ENCODE data around the gene FRS2. TPM values are rescaled to one million over a fixed set of nuclear protein-coding genes. Genes with fewer than 3 reads are reported as not detected.

Gene FRS2
- total and polyA plus RNA-seq, 2 of the 4 experiments (the other 2 are of a cell fraction), result 12.4 to 58.3 TPM

- no peaks in the 10 kb centered on the region for H3K4me1 ChIP-seq (ENCODE audit: control insufficient read depth, insufficient read depth, low read length)
- no peak overlapping the region for H3K4me2 ChIP-seq (ENCODE audit: low read depth, low read length)
- H2AK5ac ChIP-seq (ENCODE audit: low read depth, low read length), result no peak overlapping the region
- no peak overlapping the region for H2BK20ac ChIP-seq (ENCODE audit: low read depth, low read length)
- H3K56ac ChIP-seq (ENCODE audit: extremely low read depth, insufficient read depth, low read length), result no peak overlapping the region
- H3K23ac ChIP-seq (ENCODE audit: low read depth, low read length), result no peak overlapping the region
- no peak overlapping the region for H3K14ac ChIP-seq (replicated peaks; ENCODE audit: low read depth, low read length)
- no peak overlapping the region for H4K5ac ChIP-seq (ENCODE audit: low read depth, low read length)
- intact Hi-C loops (cut with micrococcal nuclease), result no loop called here
- H3K4ac ChIP-seq (ENCODE audit: low read depth, low read length), result no peak overlapping the region
- H3K9ac ChIP-seq (ENCODE audit: low read depth, low read length), result no peak overlapping the region
- no peak overlapping the region for H2AK9ac ChIP-seq (replicated peaks; ENCODE audit: low read depth, low read length, poor library complexity)
- no TSS peak for BruUV-seq (replicated peaks)
- no peaks in the 10 kb centered on the region for H4K20me1 ChIP-seq (ENCODE audit: insufficient read depth, low read length)
- no peak for DNase-seq
- 100% methylated on average over 1 of the region's 3 CpGs; no CpG with 5 or more reads in 1 of the 2 experiments for WGBS, 2 experiments (ENCODE audit: extremely low coverage in 2 of 2, insufficient read length in 1 of 2)
- no peak overlapping the region for H2AFZ ChIP-seq (replicated peaks; ENCODE audit: low read length, poor library complexity)
- ATAC-seq (ENCODE audit: low read depth), result no peak
- H2BK5ac ChIP-seq (ENCODE audit: low read depth, low read length, poor library complexity, severe bottlenecking), result no peak overlapping the region
- H3K9me1 ChIP-seq (ENCODE audit: insufficient read depth, low read length), result no peaks in the 10 kb centered on the region
- H3K18ac ChIP-seq (ENCODE audit: low read depth, low read length), result no peak overlapping the region
- TF ChIP-seq SMC3 (IDR thresholded peaks at IDR 0.05; ENCODE audit: low read depth, low read length) (no peak), POLR2A (IDR thresholded peaks at IDR 0.05; ENCODE audit: low read depth, low read length) (no peak), RAD21 (IDR thresholded peaks at IDR 0.05; ENCODE audit: low read length) (no peak), ELK1 (IDR thresholded peaks at IDR 0.05; ENCODE audit: borderline replicate concordance, low read depth, low read length) (no peak), USF2 (IDR thresholded peaks at IDR 0.05; ENCODE audit: low read depth, low read length) (no peak)
- ChIA-PET CTCF (no interaction called here), POLR2A (ENCODE audit: unreplicated experiment) (no interaction called here)
- H3K27me3 ChIP-seq (ENCODE audit: control insufficient read depth, insufficient read depth, low read length), result no peaks in the 10 kb centered on the region
- H3K4me3 ChIP-seq (ENCODE audit: insufficient read depth, low read depth, low read length), result no peak overlapping the region
- in situ Hi-C loops (cut with MboI; ENCODE audit: low sequenced_read_pairs), result no loop called here
- H3K79me1 ChIP-seq (ENCODE audit: low read depth in 1 of 2, low read length in 2 of 2), result no peaks in the 10 kb centered on the region
- no peak overlapping the region for H4K91ac ChIP-seq (ENCODE audit: insufficient read depth, low read depth, low read length)
- no peaks in the 10 kb centered on the region for H3K9me3 ChIP-seq (ENCODE audit: control insufficient read depth, insufficient read depth, low read length)
- no peak overlapping the region for H4K8ac ChIP-seq (ENCODE audit: low read depth in 2 of 2, low read length in 2 of 2)
- H2BK15ac ChIP-seq (ENCODE audit: low read depth, low read length), result no peak overlapping the region
- dilution Hi-C loops (cut with HindIII; ENCODE audit: low sequenced_read_pairs, unreplicated experiment), result no loop called here
- H3K27ac ChIP-seq (ENCODE audit: insufficient read depth, low read length), result no peak overlapping the region
- H2BK120ac ChIP-seq (ENCODE audit: low read depth, low read length), result no peak overlapping the region
- no peaks in the 10 kb centered on the region for H3K36me3 ChIP-seq (ENCODE audit: control insufficient read depth, insufficient read depth, low read length)
These were observed 31.6 kb upstream of the FRS2 start for GRCh38 chr12:69438539-69438938.
